HS-27A (cell line): ENCODE measurements around the gene TGFB2.

Experiments
- DNase-seq: peaks from one replicate; pipeline ENCODE4 v3.0.0-alpha.2; 2012; ENCODE audit warnings: low read depth, missing footprints

TGFB2 gene

GRCh38 chr1:218462587-218462986, 117.5 kb downstream of the TGFB2 start:
- DNase-seq, result no peak

DNA sequence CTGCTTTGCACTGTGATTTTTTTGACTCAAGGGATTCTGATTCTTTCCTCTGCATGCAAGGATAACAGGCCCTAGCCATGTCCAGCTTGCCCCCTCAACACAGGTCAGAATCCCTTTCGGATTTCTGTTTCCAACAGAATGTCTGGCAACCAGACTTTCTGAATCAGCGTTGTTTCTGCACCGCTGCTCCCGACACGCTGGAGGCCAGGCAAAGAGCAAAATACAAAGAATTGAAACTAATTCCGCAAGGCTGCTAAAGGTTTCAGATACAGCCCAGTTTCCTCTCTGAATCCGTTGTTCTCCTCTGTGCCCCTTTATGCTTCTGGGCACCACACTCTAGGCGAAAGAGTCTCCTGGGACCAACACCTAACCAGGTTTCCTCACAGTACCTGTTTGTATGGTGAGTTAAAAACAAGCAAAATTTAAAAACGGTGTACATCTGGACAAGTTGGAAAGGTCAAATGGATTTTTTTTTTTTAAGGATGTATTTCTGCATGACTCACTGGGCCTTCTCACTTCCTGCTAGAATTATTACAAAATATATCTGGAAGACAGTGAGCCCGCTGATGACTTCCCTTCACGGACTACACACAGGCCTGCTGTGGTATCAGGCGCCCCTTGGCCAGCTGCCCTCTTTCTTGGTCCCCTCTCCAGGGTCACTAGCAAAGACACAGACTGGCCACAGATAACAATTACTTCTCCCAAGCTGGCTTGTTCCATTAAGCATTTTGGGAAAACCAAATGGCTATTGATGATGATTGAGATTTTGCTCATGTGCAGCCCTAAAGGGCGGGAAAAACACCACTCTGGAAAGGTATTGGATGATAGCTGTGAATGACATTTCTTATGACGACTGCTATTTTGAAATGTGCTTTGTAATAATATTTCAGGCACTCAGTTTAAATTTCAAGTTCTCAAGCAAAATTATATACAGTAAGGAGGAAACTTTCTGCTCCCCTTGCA, 118.3 kb downstream of the TGFB2 start:
- DNase-seq, result peak; percentile 77

- no peak for DNase-seq
These were observed 119.7 kb downstream of the TGFB2 start for GRCh38 chr1:218464871-218465270.

- DNase-seq, result no peak
These were observed 121.3 kb downstream of the TGFB2 start for GRCh38 chr1:218466341-218467010.

GRCh38 chr1:218467101-218468072, 122.3 kb downstream of the TGFB2 start:
- DNase-seq, result no peak

DNA sequence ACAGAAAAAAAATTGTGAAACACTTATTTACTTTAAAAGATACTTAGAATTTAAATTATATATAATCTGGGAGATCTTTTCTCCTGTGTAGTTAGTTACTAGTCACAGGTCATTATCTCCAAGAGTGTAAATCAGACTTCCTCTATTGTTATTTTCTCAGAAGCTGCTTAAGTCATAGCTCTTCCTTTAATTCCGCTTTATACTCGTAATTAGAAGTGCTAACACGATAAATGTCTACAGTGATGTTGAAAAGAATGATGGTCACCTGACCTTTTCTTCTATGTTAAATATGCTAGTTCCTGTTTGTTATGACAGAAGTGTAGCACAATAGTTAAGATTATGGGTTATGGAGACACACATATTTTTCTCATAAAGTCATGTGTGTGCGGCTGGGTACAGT, 123.6 kb downstream of the TGFB2 start:
- no peak for DNase-seq

DNA sequence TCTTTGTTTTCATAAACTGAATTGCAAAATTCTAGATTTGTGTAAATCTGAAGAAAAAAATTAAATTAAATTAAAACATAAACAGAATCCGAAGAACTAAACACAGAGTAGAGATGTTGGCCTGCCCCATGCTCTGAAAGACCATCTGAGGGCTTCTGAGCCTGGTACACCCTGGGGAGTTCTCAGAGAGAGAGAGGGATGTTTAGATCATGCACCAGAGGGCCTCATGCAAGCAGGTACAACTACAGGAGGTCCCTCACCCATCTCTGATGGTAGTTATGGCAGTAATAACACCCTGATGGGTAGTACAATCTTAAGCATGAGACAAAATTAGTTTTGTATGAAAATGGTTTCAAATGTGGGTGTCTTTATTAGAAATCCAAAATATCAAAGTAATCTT, 127.7 kb downstream of the TGFB2 start:
- DNase-seq, result no peak

DNA sequence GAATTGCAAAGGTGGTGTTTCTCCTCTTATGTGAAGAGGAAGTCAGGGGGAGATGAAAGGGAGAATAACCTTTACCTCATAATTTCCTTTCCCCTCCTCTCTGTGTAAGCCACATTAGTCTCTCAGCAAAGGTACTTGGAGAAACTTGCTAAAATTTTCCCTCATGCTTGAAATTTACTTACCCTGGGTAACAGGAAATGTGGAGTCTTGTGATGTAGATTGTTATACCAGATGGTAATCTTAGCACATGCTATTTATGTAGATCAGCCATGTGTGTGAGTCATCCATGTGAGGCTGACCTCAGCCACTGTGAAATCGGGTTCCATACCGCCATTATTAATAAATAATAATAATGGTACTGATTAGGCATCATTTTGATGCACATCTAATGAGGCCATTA, 128.4 kb downstream of the TGFB2 start:
- no peak for DNase-seq

GRCh38 chr1:218474128-218474527, 129.0 kb downstream of the TGFB2 start:
- DNase-seq, result no peak

- no peak for DNase-seq
These were observed 130.1 kb downstream of the TGFB2 start for GRCh38 chr1:218475275-218475674.

DNA sequence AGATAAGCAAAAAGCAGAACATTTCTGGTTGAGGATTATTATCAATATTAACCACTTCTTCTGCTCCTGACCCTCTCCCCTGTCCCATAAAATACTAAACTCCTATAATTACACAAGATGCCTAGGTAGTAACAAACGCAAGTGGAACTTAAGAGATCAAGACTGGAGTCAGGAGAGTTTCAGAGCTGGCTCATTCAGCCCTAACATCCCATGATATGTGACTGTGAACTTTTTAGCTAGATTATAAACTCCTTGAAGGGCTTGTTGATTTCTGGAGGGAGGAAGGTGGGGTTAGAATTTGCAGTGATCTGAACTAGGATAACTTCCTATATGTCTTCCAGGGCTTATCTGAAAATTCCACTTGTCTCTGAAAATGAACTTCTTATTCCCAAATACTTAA, 130.6 kb downstream of the TGFB2 start:
- DNase-seq, result no peak

GRCh38 chr1:218476385-218476784, 131.2 kb downstream of the TGFB2 start:
- DNase-seq, result no peak

- DNase-seq, result no peak
These were observed 133.2 kb downstream of the TGFB2 start for GRCh38 chr1:218478336-218478735.

- DNase-seq, result no peak
These were observed 134.4 kb downstream of the TGFB2 start for GRCh38 chr1:218479436-218480115.

GRCh38 chr1:218480137-218480536, 135.0 kb downstream of the TGFB2 start:
- DNase-seq, result peak; percentile 92

DNA sequence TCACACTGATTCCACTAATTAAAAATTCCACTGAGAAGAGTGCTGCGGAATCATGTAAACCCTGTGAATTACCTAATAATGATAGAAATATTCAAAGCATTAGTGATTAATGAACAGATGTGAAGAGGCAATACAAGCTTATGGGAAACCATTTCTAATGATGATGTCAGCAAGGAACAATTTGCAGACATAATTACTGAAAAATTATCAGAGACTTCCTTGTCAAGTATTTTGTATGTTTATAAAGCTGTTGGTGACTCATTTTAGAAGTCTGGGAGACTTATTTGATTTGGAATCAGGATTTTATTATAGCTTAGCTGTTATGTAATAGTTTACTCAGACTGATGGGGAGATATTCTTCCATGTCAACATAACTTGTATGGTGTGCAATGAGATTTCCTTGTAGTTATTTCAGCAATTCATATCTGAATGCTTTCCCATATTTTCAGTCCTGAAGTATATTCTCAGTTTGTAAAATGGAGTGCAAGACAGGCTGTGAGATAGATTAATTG, 135.5 kb downstream of the TGFB2 start:
- DNase-seq, result no peak

GRCh38 chr1:218481116-218481775, 136.1 kb downstream of the TGFB2 start:
- DNase-seq, result no peak

GRCh38 chr1:218482683-218483082, 137.5 kb downstream of the TGFB2 start:
- DNase-seq, result no peak

DNA sequence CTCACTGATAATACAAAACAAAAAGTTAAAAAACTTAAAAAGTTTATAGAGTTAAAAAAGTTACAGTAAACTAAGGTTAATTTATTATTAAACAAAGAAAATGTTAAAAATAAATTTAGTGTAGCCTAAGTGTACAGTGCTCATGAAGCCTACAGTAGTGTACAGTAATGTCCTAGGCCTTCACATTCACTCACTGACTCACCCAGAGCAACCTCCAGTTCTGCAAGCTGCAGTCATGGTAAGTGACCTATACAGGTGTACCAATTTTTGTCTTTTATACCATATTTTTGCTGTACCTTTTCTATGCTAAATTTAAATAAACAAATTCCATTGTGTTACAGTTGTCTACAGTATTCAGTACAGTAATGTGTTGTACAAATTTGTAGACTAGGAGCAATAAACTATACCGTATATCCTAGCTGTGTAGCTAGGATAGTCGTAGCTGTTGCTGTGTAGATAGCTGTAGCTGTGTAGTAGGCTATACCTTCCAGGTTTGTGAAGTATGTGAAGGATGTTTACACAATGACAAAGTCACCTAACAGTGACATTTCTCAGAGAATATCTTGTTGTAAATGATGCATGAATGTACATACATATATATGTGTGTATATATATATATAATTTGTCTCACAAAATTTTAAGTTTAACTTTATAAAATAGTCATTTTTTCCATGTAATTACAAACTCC, 140.2 kb downstream of the TGFB2 start:
- no peak for DNase-seq

DNA sequence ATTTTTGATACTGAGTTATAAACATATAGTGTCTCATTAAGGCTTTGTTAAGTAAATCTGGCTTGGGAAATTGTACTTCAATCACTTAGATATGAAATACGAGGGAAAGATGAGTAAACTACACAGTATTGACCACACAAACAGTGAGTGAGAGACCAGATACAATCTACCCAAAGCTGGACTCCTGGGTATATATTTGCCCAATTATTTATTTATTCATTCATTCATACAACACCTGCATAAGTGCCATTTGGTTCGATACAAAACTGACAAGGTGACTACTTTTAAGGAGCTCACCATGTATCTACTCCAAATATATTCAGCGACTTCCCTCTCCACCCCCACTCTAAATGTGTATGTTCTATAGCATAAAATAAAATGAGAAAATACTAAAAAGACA, 143.4 kb downstream of the TGFB2 start:
- no peak for DNase-seq
